Activated naive CD4-positive, alpha-beta T cell treated with anti-CD3 and anti-CD28 coated beads, Interleukin-2, amount 50 U/mL, for 72 hours (primary cell): ENCODE data around the gene NRSN2. TPM values are rescaled to one million over a fixed set of nuclear protein-coding genes. Genes with fewer than 3 reads are reported as not detected.

Source experiments
- ATAC-seq, 2 donors: fragments of 150-1000 bp; cut with Tn5 transposase; 2 replicates each; pipeline ENCODE4 v1.10.0; 2021; ENCODE audit warnings: mild to moderate bottlenecking in 2 of 2, moderate library complexity in 2 of 2
- DNase-seq, 2 donors: peaks; one replicate each; pipeline ENCODE4 v3.0.0; 2021 to 2022; ENCODE audit warnings: low spot score in 2 of 2
- H3K27ac Mint-ChIP-seq, 2 donors: one replicate each; pipeline ENCODE4 v1.8.0; 2022; ENCODE audit warnings: mild to moderate bottlenecking in 2 of 2, mixed read lengths in 2 of 2
- H3K36me3 Mint-ChIP-seq, 2 donors: one replicate each; pipeline ENCODE4 v1.8.0; 2022; ENCODE audit warnings: mixed read lengths in 2 of 2
- H3K9me3 Mint-ChIP-seq, 2 donors: one replicate each; pipeline ENCODE4 v1.8.0; 2022; ENCODE audit warnings: mixed read lengths in 2 of 2
- total RNA-seq, 2 donors: library from RNA; stranded (reverse); gene quantifications; one replicate each; pipeline ENCODE4 v1.2.3, GENCODE V29; 2022

NRSN2 gene, protein sequence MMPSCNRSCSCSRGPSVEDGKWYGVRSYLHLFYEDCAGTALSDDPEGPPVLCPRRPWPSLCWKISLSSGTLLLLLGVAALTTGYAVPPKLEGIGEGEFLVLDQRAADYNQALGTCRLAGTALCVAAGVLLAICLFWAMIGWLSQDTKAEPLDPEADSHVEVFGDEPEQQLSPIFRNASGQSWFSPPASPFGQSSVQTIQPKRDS
- 1 to 10 TPM; 4.2 to 8.5 TPM for total RNA-seq

DNA sequence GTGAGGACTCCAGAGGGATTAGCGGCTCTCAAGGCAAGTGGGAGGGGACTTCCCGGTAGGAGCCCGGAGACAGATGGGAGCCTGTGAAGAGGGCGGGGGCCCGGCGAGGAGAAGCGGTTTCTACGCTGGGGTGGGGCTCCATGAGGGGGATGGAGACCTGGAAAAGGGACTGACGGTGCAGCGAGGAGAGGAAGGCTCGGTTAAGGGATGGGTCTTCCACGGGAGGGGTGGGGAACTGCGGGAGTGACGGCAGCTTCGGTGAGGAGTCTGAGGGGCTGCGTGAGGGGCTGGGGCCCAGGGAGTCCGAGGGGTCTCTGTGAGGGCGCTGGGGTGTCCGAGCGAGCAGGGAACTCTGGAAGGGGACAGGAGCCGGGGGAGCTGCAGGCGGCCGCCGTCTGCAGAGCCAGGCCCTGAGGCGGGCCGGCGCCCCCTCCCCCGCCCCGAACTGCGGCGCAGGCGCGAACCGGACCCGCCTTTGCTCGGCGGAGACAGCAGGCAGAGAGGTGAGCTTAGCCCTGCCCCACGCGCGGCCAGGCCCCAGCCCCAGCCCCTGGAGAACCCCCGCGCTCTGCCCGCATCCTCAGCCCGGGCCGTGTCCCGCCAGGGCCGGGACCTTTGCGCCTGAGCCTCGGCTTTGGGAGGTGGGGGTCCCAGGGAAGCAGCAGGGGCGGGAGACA lies at the start of gene NRSN2:
TSS of gene NRSN2 (plus strand) at position 472 of the 677 bp plus-strand sequence. CDS start 2,533 bp downstream, outside the sequence.
- H3K27ac Mint-ChIP-seq: peak within 1 kb of the TSS; percentile 66 to 87
- H3K36me3 Mint-ChIP-seq: peaks cover 6 to 13% of the 10 kb centered on the region in 2 donors
- peak; percentile 58 to 64 for ATAC-seq
- peak in 1 of 2 donors; percentile 55 for DNase-seq
- H3K9me3 Mint-ChIP-seq: peaks cover 4 to 6% of the 10 kb centered on the region in 2 donors

DNA sequence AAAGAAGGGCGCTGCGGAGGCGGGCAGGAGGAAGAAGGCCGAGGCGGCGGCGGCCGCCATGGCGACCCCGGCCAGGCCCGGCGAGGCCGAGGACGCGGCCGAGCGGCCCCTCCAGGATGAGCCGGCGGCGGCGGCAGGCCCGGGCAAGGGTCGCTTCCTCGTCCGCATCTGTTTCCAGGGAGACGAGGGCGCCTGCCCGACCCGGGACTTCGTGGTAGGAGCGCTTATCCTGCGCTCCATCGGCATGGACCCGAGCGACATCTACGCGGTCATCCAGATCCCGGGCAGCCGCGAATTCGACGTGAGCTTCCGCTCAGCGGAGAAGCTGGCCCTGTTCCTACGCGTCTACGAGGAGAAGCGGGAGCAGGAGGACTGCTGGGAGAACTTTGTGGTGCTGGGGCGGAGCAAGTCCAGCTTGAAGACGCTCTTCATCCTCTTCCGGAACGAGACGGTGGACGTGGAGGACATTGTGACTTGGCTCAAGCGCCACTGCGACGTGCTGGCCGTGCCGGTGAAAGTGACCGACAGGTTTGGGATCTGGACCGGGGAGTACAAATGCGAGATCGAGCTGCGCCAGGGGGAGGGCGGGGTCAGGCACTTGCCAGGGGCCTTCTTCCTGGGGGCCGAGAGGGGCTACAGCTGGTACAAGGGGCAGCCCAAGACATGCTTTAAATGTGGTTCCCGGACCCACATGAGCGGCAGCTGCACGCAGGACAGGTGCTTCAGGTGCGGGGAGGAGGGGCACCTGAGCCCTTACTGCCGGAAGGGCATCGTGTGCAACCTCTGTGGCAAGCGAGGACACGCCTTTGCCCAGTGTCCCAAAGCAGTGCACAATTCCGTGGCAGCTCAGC lies 48.8 kb upstream of the NRSN2 start:
- peak overlapping the region; percentile 95 to 100 for H3K27ac Mint-ChIP-seq
- ATAC-seq: peak; percentile 27 to 42
- no peaks in the 10 kb centered on the region for H3K9me3 Mint-ChIP-seq
- peak; percentile 41 to 71 for DNase-seq
- H3K36me3 Mint-ChIP-seq: peaks cover 27 to 28% of the 10 kb centered on the region in 2 donors

GRCh38 chr20:298776-299391 lies 48.0 kb upstream of the NRSN2 start:
- peaks cover 27 to 28% of the 10 kb centered on the region in 2 donors for H3K36me3 Mint-ChIP-seq

DNA sequence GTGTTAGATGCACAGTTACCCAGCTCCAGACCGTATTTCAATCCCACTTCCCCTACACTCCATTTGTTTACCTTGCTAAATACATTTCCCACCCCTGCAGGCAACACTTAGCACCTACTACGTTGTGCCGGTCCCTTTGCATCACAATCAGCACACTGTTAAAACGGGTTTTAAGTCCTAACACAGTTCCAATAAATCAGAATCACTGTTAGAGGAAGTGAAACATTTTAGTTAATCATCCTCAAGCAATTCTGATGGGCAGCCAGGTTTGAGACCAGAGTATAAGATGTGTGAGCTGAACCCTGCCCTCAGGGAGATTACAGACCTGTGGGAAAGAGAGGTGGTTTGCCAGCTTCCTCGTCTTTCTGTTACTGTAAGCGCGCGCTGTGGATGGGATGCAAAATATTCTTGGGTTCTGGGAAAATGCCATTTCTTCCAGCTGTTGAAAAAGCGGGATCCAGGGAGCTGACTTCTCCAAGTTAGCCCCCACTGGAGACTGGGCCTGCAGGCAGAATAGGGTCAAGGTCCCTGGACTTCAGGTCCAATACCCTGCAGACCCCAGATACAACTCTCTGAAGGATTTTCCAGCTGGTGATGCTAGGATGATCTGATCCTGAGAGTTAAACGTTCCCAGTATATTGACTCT lies 46.4 kb upstream of the NRSN2 start:
- ATAC-seq: no peak
- Mint-ChIP-seq H3K27ac (peak overlapping the region in 1 of 2 donors; percentile 19), H3K9me3 (no peaks in the 10 kb centered on the region), H3K36me3 (peaks cover 27 to 28% of the 10 kb centered on the region in 2 donors)
- DNase-seq: no peak

More at GRCh38 chr20:298776-299391, 48.0 kb upstream of the NRSN2 start:
- peak overlapping the region; percentile 95 to 100 for H3K27ac Mint-ChIP-seq
- DNase-seq (no peak), ATAC-seq (no peak)
- no peaks in the 10 kb centered on the region for H3K9me3 Mint-ChIP-seq

DNA sequence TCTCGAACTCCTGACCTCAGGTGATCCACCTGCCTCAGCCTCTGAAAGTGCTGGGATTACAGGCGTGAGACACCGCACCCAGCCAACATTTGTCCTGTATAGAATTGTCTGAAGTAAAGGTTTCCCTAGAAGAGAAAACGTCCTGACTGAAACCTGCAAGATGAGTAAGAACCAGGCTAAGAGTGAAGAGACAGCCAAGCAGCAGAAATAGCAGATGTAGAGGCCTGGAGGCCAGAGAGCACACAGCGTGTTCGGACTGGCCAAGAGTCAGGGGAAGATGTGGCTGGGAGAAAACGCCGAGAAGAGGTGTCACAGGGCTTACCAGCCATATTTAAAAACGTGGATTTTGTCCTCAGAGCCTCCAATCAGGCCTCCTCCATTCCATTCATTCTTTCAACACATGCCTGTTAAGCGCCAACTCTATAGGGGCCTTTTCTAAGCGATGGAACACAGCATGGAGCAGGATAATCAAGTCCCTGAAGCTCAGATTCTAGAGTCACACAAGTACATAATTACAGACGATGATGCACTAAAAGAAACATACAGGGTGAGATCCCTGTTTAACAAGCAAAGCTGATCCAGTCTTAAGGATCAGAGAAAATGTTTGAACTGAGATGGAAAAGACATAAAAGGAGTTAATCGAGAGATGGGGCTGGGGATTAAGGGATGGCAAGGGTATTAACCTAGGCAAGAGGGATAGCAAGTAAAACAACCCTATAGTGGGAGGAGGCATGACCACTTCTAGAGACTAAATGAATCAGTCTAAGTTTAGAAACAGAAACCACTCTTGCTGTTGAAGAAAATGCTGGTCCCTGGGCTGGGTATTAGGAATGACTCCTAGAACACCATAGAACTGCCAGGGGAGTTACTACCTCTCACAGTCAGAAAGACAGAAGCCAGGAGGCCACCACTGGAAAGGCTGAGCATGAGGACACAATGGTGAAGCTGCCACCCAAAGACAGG lies 44.7 kb upstream of the NRSN2 start:
- ATAC-seq (peak; percentile 53 to 65), DNase-seq (no peak)
- H3K27ac Mint-ChIP-seq: peak overlapping the region in 1 of 2 donors; percentile 12
- peaks cover 21% of the 10 kb centered on the region in 2 donors for H3K36me3 Mint-ChIP-seq
- H3K9me3 Mint-ChIP-seq: no peaks in the 10 kb centered on the region

DNA sequence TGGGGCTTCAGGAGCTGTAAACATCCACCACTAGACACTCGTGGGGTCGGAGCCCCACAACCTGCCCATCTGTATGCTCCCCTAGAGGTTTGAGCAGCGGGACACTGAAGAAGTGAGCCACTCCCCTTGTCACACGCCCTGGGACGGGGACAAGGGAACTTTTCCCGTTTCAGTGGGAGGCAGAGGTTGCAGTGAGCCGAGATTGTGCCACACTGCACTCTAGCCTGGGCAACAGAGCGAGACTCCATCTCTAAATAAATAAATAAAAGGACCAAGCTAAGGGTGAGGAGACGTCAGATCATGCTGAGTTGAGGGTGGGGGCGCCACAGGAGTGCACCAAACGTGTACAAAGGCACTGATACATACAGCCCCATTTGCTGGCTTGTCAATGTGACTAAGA lies 41.2 kb upstream of the NRSN2 start:
- DNase-seq (no peak), ATAC-seq (no peak)
- Mint-ChIP-seq H3K27ac (no peak overlapping the region), H3K36me3 (no peaks in the 10 kb centered on the region), H3K9me3 (no peaks in the 10 kb centered on the region)

DNA sequence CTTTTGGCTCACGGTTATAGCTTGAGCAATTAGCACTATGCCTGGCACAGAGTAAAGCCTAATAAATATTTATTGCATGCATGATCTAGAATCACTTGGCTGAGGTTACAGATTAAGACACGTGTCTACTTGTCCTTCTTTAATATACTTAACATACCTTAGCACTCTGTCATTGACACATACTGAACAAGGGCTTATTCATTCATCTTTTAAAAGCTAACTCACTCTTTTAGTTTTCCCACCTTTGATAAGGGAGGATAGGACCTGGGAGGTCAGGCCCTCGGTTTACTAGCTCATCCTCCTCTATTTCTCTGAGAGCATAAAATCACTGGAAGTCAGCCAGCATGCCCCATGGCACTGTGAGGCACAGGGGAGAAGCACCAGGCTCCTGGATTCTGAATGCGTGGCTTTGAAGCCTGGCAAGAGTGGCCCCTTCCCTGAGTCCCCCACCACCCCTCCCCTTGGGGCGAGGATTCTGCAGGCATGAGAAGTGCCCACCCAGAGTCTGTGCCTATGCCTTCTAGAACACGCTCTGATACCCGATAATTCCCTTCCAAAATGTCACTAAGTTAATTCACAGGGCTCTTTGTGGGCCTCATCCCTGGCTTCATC lies 38.4 kb upstream of the NRSN2 start:
- ATAC-seq: no peak

GRCh38 chr20:309306-309840 lies 37.5 kb upstream of the NRSN2 start:
- ATAC-seq: no peak
- no peak for DNase-seq
- peak overlapping the region in 1 of 2 donors; percentile 10 for H3K27ac Mint-ChIP-seq
- no peaks in the 10 kb centered on the region for H3K9me3 Mint-ChIP-seq
- no peaks in the 10 kb centered on the region for H3K36me3 Mint-ChIP-seq

More for the DNA sequence above, 38.4 kb upstream of the NRSN2 start:
- Mint-ChIP-seq H3K9me3 (no peaks in the 10 kb centered on the region), H3K27ac (no peak overlapping the region), H3K36me3 (no peaks in the 10 kb centered on the region)
- no peak for DNase-seq

GRCh38 chr20:309841-310644 lies 36.9 kb upstream of the NRSN2 start:
- H3K9me3 Mint-ChIP-seq: no peaks in the 10 kb centered on the region
- peak; percentile 86 for DNase-seq
- peak overlapping the region; percentile 79 to 84 for H3K27ac Mint-ChIP-seq
- H3K36me3 Mint-ChIP-seq: no peaks in the 10 kb centered on the region
- ATAC-seq: peak; percentile 100

DNA sequence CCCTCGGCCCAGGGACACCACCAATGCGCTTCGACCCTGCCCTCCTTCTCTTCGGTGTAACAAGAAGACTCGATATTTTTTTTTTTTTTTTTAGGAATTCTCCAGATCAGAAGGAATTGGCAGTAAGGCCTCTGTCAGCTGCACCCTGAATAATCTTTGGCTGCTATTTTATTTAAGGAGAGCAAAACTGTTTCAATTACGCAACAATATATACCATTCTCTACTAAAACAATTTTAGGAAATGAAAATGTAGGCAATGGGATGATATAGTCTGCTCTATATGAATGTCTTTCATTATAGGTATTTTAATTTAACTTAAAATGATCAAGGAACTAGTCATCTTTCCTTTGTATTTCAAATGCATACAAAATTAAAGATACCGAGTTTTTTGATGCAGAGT lies 36.3 kb upstream of the NRSN2 start:
- ATAC-seq: no peak
- peak overlapping the region in 1 of 2 donors; percentile 79 for H3K27ac Mint-ChIP-seq
- H3K36me3 Mint-ChIP-seq: no peaks in the 10 kb centered on the region
- H3K9me3 Mint-ChIP-seq: no peaks in the 10 kb centered on the region
- DNase-seq: no peak

GRCh38 chr20:311609-312008 lies 35.3 kb upstream of the NRSN2 start:
- DNase-seq (no peak), ATAC-seq (no peak)
- H3K36me3 Mint-ChIP-seq: no peaks in the 10 kb centered on the region
- no peaks in the 10 kb centered on the region for H3K9me3 Mint-ChIP-seq
- H3K27ac Mint-ChIP-seq: no peak overlapping the region

DNA sequence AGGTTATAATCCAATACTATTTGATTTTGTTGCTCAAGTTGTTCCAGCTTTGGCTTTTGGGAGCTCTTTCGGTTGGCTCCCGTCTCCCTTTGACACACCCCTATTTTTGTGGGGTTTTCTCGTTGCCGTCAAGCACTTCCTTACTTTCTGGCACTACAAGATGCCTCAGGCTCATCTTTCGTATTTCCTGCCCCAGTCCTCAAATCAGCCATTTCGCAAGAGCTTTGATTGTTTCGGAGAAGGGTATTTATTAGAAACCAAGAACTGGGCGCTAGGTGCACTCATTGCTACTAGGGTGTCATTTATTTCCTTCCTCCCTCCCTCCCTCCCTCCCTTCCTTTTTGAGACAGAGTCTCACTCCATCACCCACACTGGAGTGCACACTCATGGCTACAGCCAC lies 34.8 kb upstream of the NRSN2 start:
- ATAC-seq (no peak), DNase-seq (no peak)
- H3K36me3 Mint-ChIP-seq: no peaks in the 10 kb centered on the region
- no peaks in the 10 kb centered on the region for H3K9me3 Mint-ChIP-seq
- H3K27ac Mint-ChIP-seq: no peak overlapping the region

GRCh38 chr20:312866-313265 lies 34.0 kb upstream of the NRSN2 start:
- Mint-ChIP-seq H3K9me3 (no peaks in the 10 kb centered on the region), H3K36me3 (no peaks in the 10 kb centered on the region), H3K27ac (no peak overlapping the region)
- DNase-seq: no peak
- no peak for ATAC-seq

DNA sequence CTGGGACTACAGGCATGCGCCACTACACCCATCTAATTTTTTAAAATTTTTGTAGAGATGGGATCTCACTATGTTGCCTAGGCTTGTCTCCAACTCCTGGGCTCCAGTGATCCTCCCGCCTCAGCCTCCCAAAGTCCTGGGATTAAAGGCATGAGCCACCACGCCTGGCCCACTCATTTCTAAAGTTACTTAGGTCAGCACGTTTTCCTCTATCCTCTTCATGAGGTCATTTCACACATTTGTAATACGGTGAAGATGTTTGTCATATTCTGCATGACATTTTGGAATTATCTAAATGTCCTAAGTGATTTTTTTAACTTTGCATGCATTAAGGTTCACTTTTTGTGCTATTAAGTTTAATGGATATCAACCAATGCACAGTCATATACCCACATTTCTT lies 33.5 kb upstream of the NRSN2 start:
- no peaks in the 10 kb centered on the region for H3K36me3 Mint-ChIP-seq
- H3K9me3 Mint-ChIP-seq: no peaks in the 10 kb centered on the region
- ATAC-seq: no peak
- no peak for DNase-seq
- no peak overlapping the region for H3K27ac Mint-ChIP-seq
